IPS-NIHi7 (cell line): ENCODE data around the gene ZBTB20.

Experiments used
- DNase-seq: peaks from one replicate; pipeline ENCODE4 v3.0.0; 2012; ENCODE audit warnings: mixed read lengths; ENCODE audit errors: extremely low spot score

ZBTB20 gene

DNA sequence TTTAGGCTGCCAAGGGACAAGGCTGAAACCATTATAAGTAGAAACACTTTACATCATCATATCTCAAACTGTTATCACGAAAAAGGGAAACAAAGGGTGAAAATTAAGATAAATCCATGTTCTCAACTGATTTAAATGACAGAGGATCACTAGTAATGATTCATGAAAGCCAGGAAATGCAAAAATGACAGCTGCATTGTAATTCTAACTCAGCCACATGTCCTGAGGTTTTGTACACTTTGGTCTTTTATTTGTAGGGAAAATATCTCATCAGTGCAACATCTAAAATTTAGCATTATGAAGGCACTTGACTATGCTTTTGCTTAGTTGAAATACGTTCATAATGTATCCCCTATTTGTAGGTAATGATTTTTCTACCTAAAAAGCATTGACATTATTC is 473.6 kb downstream of the ZBTB20 start:
- DNase-seq: no peak

DNA sequence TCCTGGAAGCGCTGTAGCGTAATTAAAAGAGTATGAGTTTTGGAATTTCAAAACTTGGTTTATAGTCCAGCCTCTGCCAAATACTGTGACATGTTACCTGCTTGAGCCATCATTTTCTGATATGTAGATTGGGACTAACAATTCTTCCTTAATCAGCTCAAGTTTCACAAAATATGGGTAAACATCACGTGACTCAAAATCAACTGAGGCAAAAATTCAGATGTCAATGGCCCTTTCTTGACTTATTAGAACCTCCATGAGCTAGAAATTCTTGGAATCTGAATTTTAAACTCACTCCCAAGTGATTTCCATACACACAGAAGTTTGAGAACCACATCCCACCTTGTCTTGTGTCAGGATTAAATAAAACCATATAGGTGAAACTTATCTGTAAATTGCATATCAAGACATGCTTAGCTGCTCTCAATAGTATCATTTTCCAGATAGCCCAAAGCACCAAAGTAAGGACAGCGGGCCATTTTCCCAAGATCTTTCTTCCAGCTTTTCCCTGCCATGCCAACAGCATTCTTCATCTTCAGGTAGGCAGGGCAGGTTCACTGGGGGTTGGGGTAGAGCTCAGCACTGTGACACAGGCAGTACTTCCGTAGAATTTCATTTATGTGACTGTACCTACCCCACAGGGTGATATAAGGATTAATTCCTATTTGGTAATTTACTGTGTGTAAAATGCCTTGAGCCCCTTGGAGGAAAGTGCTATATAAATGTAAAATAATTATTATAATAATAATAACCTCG is 474.2 kb downstream of the ZBTB20 start:
- no peak for DNase-seq

DNA sequence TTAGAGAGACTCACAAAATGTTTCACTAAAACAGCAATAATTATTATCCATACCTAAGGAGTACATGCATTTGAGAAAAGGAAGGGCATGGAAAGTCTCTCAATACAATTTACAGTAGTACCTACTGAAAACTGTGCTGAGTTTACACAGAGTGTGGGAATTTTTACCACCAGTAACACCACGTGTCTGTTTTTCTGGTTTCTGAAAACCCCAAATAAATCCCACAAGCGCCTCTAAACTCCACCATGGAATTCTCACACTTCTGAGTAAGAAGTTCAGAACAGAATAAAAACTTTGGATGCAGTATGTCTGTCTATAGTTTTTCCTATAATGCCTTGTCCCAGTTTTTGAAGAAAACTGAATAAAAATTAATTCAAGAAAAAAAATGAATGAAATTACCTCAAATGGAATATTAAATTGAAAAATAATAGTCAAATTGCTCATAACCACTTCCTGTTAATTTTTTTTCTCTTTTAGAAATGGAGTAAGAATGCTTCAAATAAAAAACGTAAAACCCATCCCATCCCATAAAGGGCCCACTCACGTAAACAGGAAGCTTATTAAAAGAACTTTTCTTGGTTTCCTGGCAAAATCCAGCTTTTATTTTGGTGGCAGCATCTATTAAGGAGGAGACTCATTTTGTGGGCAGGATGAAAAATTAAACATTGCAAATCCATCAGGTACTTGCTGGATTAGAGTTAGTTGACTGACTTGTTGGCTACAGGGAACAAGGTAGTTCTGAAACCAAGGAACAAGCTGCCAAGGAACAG is 475.2 kb downstream of the ZBTB20 start:
- no peak for DNase-seq

DNA sequence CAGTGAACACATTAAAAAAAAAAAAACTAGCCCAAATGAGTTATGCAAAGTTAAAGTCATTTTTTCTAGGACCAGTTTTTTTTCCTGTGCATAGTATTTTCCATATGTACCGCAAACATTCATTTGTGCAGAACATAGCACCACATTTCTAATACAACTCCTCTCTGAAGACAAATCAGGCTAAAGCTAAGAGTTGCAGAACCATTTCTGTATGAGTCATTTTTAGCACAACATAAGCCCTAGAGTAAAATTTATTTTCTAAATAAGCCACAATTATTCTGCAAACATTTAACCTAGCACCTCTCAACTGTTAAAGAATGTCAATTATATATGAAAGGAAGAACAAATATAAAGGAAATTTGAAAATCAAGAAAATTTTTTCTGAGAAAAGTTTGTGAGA is 477.5 kb downstream of the ZBTB20 start:
- DNase-seq: no peak

DNA sequence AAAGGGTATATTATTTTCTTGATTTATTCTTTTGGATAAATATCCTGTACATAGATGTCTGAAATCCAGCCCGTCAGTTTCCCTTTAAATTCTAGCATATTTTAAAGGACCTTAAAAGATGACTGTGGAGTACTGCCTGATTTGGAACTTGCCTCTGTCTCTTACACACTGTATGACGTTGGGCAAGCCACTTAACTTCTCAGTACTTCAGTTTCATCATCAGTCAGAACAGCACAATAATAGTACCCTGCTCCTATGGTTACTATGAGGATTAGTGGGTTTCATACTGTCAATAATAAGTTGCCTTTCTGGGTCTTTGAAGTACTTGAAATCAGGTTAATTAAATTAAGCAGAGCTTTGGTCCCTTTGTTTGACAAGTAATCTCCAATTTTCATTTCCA is 479.0 kb downstream of the ZBTB20 start:
- DNase-seq: no peak

DNA sequence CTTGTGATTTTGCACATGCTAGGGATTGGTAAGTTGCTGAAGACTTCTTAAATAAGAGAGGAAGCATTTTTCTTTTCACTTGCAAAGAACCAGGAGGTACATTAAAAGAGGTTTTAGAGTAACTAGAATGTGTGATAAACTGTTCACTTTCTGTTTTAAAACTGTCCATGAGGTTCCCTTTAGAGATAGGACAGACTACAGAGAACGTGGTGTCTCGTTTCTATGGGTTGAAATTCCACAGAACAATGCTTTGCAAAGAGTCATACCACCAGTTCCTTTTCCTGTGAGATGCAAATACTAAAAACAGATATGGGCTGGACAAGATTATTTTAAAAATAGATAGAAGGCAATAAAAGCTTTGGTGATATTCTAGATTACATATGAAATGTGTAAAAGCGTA is 480.5 kb downstream of the ZBTB20 start:
- DNase-seq: no peak

DNA sequence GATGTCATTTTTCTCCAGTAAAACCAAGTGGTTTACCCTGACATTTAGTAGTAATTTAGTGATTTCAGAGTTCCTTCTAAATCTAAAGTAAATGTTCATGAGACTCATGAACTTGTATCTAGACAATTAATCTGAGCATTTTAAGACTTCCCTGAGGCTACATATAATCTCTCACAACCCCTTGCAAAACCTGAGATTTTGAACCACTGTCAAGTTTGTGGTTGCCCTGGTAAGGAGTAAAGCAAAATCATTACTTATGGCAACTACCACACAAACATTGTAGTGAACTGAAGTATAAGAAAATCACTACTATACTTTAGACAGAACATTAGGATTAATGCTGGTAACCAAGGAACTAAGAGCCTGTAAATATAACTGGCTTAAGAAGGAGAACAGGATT is 483.1 kb downstream of the ZBTB20 start:
- DNase-seq: no peak

DNA sequence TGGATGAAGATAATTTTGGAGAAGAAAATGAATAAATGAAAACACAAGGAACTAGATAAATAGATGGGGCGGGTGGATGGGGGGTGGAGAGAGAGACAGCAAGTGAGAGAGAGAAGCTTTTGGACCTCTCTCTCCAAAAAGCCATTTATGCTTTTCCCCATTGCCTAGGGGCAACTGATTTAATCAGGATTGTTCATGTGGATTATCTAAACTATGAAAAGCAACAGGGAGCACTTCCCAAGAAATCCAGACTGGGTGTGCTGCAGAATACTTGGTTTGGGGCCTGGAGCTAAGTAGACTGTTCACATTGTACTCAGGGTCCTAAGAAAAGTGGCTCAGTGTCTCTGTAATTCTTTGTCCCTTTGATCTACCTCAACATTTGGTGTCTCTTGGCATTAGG is 486.3 kb downstream of the ZBTB20 start:
- no peak for DNase-seq

DNA sequence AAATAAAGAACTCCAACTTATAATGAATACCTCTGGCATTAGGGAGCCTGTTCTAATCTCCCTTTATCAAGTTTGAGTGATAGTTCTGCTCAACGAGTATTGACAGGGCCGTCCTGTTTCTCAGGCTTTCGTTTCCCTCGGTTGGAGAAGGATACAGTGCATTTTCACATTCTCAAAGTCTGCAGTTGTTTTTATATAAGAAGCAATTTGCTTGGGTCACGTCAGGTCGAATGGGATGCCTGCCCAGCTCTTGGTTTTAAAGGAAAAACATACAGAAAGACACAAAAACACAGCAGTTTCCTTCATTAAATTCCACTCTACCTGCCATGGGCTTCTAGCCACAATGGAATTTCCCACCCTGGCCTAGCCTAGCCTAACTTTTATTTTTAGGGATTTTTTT is 487.0 kb downstream of the ZBTB20 start:
- DNase-seq: no peak

DNA sequence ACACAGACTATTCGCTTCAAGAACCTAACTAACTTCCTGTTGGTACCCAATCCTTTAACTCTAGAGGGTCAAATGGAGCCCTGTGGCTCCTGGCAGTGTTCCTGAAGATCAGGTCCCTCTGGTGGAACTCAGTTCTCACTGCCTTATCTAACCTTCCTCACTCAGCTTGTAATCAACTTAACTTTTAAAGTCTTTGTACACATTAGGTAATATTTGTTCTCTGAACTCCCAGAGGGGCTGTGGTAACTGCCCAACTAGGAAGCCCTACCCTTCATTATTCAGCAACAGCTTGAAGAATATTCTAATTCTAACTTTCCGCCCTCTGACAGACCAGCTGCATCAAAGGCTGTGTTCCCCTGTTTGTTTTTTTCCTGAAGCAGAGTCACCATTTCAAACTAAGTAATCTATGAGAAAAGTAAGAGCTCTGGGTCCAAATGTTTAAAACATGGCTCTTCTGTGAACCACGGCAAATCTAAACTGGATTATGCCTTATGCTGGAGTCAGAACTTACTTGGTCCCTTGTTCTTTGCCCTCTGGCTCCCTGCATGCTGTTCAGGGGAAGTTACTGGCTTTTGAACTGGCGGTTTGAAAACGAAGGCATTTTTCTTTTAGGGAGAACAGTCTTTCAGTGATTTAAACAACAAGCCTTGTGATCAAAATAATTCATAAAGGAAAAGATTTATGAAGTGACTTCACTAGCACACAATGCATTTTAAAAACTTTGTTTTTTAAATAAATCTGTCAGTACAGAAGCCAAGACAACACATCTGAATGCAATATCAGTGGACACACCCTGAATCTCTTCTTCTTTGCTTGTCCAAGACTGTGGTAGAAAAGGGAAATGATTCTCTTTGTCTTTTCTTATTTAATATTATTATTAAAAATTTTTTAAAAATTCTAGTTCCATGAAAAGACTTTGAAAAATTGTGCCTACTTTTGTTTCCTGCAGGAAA is 487.7 kb downstream of the ZBTB20 start:
- peak; percentile 14 for DNase-seq

DNA sequence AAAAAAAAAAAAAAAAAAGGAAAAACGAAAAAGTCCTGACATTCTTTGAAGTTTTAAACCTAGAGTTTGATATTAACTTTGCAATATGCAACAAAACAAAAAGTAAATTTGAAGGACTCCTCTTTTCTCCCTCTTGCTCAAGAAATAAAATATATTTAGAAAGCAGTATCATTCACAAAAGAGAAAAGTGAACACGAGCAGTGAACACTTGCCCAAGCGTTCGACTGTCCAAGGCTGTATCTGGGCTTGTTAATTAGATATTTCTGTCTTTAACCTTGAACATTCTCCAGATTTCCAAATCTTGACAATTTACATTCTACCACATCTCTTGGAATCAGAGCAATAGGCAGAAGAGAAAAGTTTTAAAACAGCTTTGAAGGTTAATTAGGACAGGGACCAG is 495.5 kb downstream of the ZBTB20 start:
- DNase-seq: no peak

DNA sequence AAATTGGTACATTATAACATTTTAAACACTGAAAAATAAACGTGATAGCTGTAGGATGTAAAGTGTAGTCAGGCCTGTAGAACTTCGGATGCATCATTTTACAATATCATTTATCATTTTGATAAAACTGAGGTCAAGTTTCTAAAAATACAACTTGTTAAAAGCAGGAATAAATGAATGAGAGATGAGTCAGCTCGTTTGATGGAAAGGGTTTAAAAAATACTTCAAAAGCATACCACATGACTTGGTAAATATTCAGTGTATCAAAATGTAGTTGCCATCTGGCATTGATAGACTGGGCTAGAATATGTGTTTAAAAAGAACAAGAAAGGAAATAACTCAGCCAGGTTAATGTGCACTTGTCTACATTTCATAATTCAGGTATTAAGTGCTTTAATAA is 496.3 kb downstream of the ZBTB20 start:
- no peak for DNase-seq

DNA sequence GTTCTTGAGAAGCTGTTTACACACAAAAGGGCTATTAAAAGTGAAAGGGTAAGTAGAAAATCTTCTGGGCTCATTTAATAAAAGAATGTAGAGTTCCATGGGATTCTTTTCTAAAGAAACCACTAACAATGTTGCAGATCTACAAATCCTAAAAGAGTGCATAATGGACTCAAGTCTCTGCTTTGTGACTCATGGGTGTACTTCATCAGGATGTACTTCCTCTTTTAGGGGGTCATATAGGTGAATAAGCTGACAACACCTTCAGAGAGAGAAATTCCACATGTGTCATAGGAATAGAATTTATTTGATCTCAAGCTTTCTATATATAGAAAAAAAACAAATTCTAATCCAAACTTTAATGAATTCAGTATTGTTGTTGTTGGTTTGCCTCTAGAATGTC is 497.8 kb downstream of the ZBTB20 start:
- no peak for DNase-seq

DNA sequence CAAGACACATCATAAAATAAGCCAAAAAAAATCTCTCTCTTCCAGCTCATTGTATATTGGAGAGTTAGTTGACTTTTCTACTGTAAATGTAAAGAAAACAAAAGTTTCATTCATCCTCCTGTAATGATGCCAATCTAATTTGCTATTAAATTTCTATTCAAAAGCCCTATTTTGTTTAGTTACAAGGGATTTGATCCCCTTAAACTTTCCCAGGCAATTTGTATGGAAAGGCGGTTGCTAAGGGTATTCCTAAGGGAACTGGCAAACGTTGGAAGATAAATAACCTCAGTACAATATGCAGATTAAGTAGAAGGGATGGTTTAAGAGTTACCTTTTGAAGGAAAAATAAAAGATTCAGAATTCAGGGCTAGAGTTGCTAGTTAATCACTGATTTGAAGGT is 500.6 kb downstream of the ZBTB20 start:
- DNase-seq: no peak

DNA sequence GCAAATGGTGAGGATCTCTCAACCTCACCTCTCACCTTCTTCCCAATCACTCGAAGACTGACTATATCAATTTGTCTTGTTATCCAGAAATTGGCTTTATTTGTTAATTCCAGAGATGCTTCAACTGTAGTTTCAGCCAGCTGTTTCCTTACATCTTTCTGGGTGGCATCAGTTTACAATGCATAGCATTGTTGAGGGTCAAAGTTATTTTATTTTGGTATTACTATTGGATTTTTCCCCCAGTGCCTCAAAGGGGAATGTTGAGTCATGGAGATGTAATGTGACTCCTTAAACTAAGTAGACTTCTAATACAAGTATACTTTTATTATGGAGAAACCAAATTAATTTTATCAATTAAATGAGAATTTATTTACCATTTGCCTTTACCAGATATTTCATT is 501.7 kb downstream of the ZBTB20 start:
- no peak for DNase-seq

DNA sequence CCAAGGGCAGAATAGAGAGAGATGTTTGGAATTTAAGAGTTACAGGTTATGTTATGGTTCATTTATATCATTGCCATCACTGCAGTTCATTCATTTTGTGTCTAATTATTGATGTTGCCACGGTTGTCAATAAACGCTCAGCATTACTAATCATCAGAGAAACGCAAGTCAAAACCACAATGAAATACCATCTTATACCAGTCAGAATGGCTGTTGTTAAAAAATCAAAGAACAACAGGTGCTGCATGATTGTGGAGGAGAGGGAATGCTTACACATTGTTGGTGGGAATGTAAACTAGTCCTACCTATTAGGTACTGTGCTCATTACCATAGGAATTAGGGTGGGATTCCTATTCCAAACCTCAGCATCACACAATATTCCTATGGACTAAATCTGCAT is 502.7 kb downstream of the ZBTB20 start:
- DNase-seq: no peak

DNA sequence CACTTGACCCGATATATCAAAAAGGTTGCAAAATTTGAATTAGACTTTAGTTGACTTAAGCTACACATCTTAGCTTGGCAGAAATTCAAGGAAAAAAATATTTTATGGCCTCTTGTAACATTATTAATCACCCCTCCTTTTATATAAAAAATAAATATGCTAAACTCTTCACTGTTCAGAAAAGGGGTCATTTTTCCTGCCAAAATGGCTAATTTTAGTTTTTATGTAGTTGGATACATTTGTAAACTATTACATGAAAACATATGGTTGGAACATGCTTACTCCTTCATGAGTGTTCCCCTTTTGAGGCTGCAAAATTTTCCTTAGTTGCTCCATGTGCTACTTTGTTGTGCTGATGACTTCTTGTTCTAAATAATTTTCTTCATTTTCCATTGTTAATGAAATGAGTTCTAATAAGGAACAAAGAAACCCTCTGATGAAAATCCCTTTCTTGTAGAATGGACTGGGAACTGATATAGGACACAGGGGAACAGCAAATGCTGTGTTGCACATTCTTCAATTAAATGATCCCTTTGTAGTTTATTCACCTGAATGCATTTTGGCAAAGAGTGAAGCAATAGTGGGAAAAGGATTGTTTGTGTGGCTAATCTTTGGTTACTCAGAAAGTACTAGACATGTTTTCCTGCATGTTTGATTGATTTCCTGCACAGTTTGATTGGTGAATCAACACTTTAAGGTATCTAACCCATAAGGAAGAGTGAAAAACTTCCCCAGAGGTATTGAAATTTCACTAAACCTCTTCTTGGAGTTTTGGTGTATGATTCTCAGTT is 503.9 kb downstream of the ZBTB20 start:
- DNase-seq: no peak

DNA sequence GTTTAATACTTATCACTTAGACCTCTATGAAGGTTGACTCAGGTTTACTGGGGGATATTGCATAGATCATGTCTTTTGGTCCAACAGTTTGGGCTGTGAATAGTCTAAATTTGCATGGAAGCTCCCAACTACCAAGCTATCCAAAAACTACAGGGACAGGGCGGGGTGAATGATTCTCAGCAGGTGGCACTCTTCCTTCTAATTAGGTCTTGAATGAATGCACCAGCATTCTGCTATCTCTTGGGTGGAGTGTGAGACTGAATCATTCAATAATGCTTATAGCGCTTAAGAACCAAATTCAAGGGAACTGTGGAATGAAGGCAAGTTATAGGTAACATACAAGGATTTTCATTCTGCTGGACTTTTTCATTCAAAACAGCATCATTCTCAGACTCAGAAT is 507.0 kb downstream of the ZBTB20 start:
- no peak for DNase-seq

DNA sequence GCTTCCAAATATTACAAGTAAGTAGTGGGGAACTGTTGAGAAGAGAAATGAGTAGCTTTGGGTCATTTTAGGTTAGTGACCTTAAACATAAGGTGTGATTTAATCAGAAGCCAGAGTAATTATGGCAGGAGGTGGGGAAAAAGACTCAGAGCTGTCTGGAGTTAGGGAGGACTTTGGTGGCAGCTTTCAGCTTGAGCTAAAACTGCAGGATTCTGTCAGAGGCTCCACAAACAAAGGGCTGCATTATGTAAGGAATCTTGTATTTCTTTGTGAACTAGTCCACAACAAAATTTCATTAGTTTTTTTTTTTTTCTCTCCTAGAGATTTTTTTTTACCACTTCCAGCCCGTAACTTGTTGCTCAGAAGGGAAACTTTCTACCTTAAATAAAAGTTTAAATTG is 507.9 kb downstream of the ZBTB20 start:
- DNase-seq: no peak

DNA sequence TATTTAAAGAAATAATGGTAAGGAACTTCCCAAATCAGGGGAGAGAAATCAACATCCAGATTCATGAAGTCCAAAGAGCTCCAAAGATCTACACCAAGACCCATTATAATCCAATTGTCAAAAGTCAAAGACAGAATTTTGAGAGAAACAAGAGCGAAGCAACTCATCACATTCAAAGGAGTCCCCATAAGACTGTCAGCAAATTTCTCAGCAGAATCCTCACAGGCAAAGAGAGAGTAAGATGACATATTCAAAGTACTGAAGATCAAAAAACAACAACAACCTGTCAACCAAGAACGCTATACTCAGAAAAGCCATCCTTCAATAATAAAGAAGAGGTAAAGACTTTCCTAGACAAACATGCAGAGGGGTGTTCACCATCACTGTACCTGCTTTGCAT is 511.2 kb downstream of the ZBTB20 start:
- no peak for DNase-seq

DNA sequence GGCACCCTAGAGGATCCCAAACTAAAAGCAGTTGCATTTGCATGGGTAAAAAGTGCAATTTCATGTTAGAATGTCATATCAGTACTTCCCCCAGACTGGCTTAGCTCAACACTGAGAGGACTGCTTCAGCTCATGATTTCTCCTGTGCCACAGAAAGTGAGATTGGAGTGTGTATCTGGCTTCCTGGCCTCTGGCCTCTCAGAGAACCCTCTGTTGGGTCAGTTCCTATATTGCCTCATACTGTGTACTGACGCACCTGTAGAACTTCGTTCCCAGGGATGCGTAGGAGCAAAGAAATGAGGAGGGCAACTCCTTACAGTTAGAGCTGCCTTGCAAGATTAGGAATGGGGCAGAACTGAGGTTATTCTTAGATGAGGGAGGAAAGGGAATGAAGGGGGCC is 512.5 kb downstream of the ZBTB20 start:
- no peak for DNase-seq
